ENCODE results near the gene AHNAK.

Gene AHNAK

DNA sequence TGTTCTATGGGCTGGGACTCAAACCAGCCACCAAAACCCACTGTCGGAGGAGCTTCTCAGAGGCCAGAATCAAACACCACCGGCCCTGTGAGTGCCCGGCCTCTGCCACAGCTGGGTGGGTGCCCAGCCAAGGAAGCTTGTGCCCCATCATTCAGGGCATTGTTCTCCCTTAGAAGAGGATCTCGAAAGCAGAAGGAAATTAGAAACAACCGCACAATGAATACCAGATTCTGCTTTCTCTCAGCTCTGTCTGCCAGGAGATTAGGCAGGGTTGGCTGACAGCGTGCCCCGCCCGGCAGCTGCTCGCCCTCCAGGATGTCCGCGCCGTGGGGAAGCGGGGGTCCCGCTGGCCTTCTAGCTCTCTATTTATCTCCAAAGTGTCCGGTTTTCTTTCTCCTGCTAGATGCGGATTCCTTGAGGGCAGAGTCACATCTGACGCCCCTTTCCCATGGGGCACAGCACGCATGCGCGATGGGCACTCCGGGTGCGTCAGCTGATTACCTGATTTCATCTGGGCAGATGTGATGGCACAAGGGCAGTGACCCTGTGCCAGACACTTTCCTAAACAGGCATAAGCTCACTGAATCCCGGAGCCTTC lies 102.3 kb downstream of the AHNAK start:
- CTCF ChIA-PET, result interaction anchor here (0.6 to 1.3 kb wide), 5 partner anchors 17 to 167 kb away, joined by 3 to 8 read pairs (median 4); no protein-coding TSS in a partner anchor
- POLR2A ChIA-PET, result no interaction called here

DNA sequence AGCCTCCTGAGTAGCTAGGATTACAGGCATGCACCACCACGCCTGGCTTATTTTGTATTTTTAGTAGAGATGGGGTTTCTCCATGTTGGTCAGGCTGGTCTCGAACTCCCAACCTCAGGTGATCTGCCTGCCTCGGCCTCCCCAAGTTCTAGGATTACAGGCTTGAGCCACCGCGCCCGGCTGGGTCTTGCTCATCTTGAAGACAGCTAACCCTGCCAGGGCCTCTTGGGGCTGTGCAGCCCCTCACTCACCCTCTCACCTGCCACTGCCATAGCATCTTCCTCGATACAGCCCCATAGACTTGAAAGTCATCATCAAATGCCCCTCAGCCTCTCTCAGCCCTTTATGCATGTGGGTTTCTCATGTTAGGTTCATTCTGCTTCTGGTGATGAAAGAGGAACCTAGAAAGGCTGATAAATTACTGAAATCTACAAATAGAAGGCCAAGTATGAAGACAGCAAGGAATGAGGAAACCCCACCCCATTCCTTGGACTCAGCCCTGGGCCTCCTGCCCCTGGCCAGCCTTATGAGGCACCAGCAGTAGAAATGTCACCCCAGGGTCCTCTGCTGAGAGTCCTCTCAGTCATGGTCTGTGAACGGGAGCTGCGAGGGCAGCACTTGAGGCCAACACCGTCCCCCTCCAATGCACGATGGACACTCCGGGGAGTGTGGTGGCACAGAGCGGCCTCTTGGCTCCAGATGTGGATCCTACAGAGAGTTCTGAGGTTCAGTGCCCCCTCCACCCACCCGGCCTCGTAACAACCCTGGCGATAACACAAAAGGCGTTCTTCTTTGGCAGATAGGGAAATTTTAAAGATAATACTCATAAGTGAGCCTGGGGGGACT lies 103.0 kb downstream of the AHNAK start:
- no peaks in the 10 kb centered on the region; a peak in 1 of 3 replicates for H3K36me3 ChIP-seq (ENCODE audit: control insufficient read depth in 2 of 2, insufficient read depth in 1 of 2, low read length in 2 of 2)
- no peaks in the 10 kb centered on the region for H3K4me1 ChIP-seq (ENCODE audit: control insufficient read depth, insufficient read depth, low read length)
- ChIA-PET POLR2A (interaction anchor here (0.6 kb wide), 1 partner anchor 18 kb away, joined by 3 read pairs; no protein-coding TSS in a partner anchor), CTCF (interaction anchor here (0.6 to 1.3 kb wide), 4 partner anchors 17 to 53 kb away, joined by 3 to 8 read pairs (median 4); no protein-coding TSS in a partner anchor)
- no peak overlapping the region for H3K27ac ChIP-seq (ENCODE audit: extremely low read depth, low read depth, low read length)
- TF ChIP-seq ZSCAN4 (tag by site-specific recombination; IDR thresholded peaks at IDR 0.05) (no peak), ZSCAN30 (tag by site-specific recombination; IDR thresholded peaks at IDR 0.05) (no peak), ZNF248 (tag by site-specific recombination; IDR thresholded peaks at IDR 0.05) (no peak), KLF10 (tag by site-specific recombination; IDR thresholded peaks at IDR 0.05) (no peak), ATF2 (tag by site-specific recombination; IDR thresholded peaks at IDR 0.05; ENCODE audit: low read depth) (no peak), ZNF211 (tag by site-specific recombination; IDR thresholded peaks at IDR 0.05; ENCODE audit: low read depth) (no peak), ZNF335 (tag by site-specific recombination; conservative IDR thresholded peaks at IDR 0.05) (no peak)
- H3K4me3 ChIP-seq (ENCODE audit: low read depth, low read length), result no peak overlapping the region
- H3K9me3 ChIP-seq (ENCODE audit: control insufficient read depth, insufficient read depth, low read depth, low read length), result no peaks in the 10 kb centered on the region

More for the DNA sequence above, 102.3 kb downstream of the AHNAK start:
- Histone ChIP-seq H3K4me1 (ENCODE audit: control insufficient read depth, insufficient read depth, low read length) (no peaks in the 10 kb centered on the region), H3K4me3 (ENCODE audit: low read depth, low read length) (no peak overlapping the region), H3K9me3 (ENCODE audit: control insufficient read depth, insufficient read depth, low read depth, low read length) (no peaks in the 10 kb centered on the region), H3K36me3 (ENCODE audit: control insufficient read depth in 2 of 2, insufficient read depth in 1 of 2, low read length in 2 of 2) (no peaks in the 10 kb centered on the region; a peak in 1 of 3 replicates), H3K27ac (ENCODE audit: extremely low read depth, low read depth, low read length) (no peak overlapping the region)
- TF ChIP-seq ZNF10 (tag by site-specific recombination; IDR thresholded peaks at IDR 0.05) (no peak), ZNF16 (tag by site-specific recombination; IDR thresholded peaks at IDR 0.05; ENCODE audit: low read depth) (no peak), ZNF350 (tag by site-specific recombination; IDR thresholded peaks at IDR 0.05) (no peak), ZNF239 (tag by site-specific recombination; IDR thresholded peaks at IDR 0.05) (no peak), ZNF223 (tag by site-specific recombination; IDR thresholded peaks at IDR 0.05) (no peak), ZBTB48 (tag by site-specific recombination; IDR thresholded peaks at IDR 0.05) (no peak), EGR2 (tag by site-specific recombination; IDR thresholded peaks at IDR 0.05; ENCODE audit: low read depth) (no peak), ZNF785 (tag by site-specific recombination; IDR thresholded peaks at IDR 0.05) (no peak), ZSCAN5A (tag by site-specific recombination; IDR thresholded peaks at IDR 0.05) (no peak), ZNF416 (tag by site-specific recombination; IDR thresholded peaks at IDR 0.05) (no peak), ZNF148 (tag by site-specific recombination; IDR thresholded peaks at IDR 0.05; ENCODE audit: borderline replicate concordance) (no peak), ZNF549 (tag by site-specific recombination; IDR thresholded peaks at IDR 0.05) (no peak), ZNF473 (tag by site-specific recombination; IDR thresholded peaks at IDR 0.05) (no peak), ZNF221 (tag by site-specific recombination; IDR thresholded peaks at IDR 0.05; ENCODE audit: borderline replicate concordance) (no peak), ZNF548 (tag by site-specific recombination; IDR thresholded peaks at IDR 0.05) (no peak), ZNF544 (tag by site-specific recombination; IDR thresholded peaks at IDR 0.05) (no peak)
- TF ChIP-seq, protein P1, sequence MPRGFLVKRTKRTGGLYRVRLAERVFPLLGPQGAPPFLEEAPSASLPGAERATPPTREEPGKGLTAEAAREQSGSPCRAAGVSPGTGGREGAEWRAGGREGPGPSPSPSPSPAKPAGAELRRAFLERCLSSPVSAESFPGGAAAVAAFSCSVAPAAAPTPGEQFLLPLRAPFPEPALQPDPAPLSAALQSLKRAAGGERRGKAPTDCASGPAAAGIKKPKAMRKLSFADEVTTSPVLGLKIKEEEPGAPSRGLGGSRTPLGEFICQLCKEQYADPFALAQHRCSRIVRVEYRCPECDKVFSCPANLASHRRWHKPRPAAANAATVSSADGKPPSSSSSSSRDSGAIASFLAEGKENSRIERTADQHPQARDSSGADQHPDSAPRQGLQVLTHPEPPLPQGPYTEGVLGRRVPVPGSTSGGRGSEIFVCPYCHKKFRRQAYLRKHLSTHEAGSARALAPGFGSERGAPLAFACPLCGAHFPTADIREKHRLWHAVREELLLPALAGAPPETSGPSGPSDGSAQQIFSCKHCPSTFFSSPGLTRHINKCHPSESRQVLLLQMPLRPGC (tag by site-specific recombination; IDR thresholded peaks at IDR 0.05), result no peak

Data from HEK293 (cell line).